GM19035 (cell line): ENCODE measurements around the gene MEF2A.
A peak's percentile ranks its signal among the peaks of the same experiment; 100 is the strongest.
"Not testable (repeated sequence)": the region's sequence is repeated elsewhere in the genome, so short reads cannot be mapped to it uniquely, and the experiment has no call there.

ENCODE experiments used
- ATAC-seq: cut with Tn5 transposase; IDR thresholded peaks from one replicate; pipeline ENCODE4 v1.9.1; 2021; ENCODE audit not compliant: unreplicated experiment

MEF2A gene

DNA sequence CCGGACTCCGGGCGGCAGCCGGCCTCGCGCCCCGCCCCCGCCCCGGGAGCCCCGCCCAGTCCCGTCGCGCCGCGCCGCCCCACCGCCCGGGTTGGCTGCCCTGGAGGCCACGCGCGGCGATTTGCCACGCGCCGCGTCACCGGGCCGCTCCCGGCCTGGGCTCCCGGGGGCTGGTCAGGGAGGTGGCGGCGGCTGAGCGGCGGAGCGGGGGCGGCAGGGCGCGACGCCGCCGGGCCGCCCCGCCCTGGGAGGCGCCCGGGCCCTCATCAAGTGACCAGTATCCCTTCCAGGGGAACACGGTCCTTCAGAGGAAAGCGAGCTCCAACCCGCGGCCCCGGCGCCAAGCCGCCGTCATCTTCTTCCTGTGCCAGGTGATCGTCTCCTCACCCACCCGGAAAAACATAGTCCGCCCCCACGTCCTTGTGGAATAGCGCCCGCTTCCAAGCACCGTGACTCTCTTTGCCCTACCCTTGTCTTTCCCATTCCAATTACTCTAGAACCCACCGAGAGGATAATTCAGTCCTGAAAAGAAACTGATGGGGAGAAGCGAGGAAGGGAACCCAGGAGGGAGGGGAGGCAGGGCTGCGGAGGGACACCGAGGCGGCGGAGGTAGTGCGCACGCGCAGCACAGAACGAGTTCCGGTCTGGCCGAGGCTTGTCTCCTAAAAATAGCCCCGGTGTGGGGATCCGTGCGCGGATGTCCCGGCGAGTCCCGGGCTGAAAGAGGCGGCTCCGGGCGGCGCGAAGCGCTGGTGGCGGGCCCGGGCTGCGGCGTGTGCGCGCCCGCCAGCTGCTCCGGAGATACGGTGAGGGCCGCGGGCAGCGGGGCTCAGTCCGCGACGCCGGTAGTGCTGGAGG is at the start of gene MEF2A:
Gene MEF2A, plus strand, starts transcription at position 686 of the 858 bp plus-strand sequence. CDS start 67,136 bp downstream, outside the sequence.
- ATAC-seq = peak; percentile 59

DNA sequence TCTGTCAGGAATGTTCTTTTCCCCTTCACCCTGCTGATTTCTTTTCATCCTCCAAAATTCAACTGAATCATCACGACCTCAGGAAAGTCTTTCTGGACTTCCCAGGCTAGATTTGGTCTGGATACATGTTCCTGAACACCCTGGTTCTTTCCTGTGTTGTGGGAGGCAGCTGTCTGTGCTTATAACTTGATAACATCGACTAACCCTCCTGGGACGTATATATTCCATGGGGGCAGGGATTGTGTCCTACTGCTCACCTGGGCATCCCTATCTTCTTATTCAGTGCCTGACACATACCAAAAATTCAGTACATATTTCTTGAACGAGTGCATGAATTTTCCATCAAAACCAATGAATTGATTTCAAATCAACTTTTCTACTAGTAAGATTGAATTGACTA is 47.6 kb upstream of the MEF2A start:
- ATAC-seq = no peak

DNA sequence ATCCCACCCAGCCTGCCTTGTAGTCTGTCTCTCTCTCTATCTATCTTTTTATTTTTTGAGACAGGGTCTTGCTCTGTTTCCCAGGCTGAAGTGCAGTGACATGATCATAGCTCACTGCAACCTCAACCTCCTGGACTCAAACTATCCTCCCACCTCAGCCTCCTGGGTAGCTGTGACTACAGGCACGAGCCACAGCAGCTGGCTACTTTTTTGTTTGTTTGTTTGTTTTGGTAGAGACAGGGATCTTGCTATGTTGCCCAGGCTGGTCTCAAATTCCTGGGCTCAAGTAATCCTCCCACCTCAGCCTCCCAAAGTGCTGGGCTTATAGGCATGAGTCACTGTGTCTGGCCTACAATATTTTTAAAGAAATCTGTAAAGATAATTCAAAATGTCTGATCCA is 46.4 kb upstream of the MEF2A start:
- not testable (repeated sequence) for ATAC-seq

DNA sequence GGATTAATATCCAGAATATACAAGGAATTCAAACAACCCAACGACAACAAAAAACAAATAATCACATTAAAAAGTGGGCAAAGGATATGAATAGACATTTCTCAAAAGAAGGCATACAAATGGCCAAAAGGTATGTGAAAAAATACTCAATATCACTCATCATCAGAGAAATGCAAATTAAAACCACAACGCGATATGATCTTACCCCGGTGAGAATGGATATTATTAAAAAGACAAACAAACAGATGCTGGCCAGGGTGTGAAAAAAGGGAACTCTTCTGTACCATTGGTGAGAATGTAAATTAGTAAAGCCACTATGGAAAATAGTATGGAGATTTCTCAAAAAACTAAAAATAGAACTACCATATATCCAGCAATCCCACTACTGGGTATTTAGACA is 43.5 kb upstream of the MEF2A start:
- no peak for ATAC-seq

DNA sequence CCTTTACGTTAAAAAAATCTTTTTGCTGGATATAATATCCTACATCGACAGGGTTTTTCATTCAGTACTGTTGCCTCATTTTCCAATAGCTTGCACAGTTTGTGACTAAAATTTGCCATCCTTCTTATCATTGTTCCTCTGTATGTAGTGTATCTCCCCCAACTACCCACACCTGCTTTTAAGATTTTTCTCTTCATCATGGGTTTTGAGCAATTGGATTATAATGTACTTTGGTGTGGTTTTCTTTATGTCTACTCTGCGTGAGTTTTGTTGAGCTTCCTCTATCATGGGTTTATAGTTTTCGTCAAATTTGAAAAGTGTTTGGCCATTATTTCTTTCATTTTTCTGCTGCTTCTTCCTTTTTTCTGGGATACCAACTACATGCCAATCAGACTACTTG is 39.6 kb upstream of the MEF2A start:
- ATAC-seq = no peak

DNA sequence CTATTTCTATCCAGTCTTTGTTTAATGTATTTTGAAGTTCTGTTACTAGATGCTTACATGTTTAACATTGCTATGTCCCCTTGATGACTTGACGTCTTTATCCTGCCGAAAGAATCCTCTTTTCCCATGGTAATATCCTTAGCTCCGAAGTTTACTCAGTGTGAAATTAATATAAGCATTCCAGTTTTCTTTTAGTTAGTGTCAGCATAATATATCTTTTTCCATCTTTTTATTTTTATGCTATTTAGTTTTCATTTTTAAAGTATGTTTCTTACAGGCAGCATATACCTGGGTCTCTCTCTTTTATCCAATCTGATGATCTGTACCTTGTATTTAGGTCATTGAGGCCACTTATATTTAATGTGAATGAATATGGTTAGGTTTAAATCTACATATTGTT is 39.1 kb upstream of the MEF2A start:
- no peak for ATAC-seq

DNA sequence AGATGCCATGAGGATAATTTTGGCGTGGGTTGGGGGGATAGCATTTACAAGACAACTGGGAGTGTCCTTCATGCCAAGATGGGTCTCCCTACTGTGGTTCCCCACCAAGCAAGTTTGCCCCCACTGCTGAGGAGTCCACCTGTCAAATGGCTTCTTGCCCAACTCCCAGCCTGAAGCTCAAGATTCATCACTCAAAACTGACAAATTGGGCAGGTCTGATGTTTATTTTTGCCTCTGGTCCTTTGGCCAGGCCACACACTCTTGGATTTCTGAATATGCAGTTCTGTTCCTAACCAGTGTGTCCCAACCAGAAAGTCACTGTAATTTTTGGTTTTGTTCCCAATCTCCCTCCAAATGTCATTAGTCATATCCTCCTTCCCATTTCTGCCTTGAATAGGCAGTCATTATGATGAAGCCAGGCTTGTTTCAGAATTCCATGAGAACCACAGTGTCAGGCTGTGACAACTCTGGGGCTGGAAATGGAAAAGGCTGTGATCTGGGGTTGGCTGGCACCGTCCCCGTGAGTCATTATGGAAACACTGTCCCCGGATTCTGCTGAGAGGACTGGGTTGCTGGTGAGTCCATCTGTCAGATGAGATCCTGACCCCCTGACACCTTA is 29.3 kb upstream of the MEF2A start:
- no peak for ATAC-seq

DNA sequence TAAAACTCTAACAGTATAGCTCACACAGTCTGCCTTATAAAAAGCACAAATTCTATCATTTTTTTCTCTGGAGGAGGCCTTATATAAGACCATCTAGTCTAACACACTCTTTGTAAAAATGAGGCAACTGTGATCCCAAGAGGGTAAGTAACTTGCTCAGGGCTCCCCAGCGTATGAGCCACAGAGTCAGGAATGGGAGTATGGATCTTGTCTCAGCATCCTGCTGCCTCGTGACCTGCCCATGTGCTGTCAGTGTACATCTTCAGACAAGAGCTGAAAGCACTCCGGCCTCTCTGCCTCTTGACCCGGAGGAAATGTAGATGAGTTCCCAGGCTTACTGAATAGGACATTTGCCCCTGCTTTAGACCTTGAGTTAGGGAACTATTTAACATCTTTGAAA is 28.4 kb upstream of the MEF2A start:
- no peak for ATAC-seq

DNA sequence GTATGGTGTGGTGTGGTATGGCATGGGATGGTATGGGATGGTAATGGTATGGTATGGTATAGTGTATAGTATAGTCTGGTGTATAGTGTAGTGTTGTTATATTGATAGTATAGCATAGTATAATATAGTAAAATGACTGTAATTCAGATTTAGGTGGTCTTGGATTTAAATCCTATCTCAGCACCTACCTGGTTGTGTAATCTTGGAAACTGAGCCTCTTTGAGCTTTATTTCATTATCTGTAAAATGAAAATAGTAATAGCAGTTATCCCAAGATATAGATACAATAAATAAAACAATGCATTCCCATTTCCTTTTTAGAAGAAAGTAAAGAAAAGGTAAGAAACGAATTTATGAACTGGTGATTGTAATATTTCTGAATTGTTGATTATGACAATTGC is 27.5 kb upstream of the MEF2A start:
- ATAC-seq = no peak

DNA sequence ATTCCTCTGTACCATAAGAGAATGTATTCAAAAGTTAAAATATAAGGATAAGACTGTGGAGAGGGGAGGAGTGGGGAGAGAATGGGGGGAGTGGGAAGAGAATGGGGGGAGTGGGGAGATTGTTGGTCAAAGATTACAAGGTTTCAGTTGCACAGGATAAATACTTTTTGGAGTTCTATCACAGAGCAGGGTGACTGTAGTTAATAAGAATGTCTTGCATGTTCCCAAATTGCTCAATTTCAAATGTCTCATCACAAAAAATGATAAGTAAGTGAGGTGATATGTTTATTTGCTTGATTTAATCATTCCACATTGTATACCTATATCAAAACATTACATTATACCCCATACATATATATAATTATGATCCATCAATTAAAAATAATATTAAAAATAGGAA is 23.0 kb upstream of the MEF2A start:
- ATAC-seq = no peak

DNA sequence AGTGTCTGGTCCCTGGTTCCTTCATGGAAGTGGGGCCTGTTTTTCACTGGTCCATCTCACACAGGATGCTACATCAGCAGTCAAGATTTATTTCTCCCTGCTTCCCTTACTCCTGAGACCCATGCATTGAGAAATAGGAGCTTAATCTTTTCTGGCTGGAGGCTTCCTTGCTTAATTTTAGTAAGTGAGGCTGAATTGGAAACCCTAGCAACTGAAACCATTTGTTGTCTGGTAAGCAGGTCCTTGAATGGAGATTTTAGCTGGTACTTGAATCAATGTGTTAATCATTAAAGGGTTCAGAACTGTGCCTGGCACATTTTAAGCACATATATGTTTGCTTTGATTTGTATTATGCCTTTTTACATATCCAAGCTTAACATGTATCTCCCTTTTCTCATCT is 20.2 kb upstream of the MEF2A start:
- ATAC-seq = no peak

DNA sequence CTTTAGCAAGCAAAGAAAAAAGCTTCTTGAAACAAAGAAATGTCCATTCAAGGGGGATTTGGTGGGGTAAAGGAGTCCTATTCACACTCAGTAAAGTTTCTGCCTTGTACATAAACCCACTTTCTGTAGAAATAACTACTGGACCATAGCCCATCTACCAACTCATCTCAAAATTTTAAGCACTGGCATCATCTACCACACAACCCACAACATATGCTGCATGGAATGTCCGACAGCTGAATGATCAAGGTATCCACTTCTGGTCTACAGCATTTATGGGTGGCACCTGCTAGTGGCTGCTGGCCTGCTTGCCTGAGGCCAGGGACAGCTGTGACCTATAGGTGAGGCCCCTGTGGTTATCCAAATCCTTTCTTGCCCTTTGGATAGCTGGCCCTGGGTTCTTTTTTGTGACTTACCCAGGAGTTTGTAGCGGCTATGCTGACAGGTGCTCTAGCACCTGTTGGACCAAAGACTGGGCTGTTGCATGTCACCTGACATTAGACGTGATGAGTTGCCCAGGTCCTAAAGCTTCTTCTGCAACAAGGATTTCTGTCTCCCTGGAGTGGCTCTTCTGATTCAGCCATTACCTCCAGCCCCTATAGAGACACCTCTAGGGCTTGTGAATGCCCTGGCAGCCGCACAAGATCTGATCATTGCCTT is 19.2 kb upstream of the MEF2A start:
- ATAC-seq = no peak

DNA sequence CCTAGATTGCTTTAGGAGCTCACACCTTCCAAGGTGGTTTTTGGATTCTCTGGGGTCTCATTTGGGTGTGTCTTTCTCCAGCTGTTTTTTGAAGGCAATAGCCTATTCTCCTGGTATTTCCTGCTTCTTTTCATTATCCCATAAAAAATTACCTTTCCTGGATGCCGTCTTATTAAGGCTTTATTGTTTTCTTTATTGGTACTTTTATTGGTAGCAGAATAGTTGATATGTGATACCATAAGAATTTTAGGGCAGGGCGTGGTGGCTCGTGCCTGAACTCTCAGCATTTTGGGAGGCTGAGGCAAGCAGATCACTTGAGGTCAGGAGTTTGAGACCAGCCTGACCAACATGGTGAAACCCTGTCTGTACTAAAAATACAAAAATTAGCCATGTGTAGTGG is 18.3 kb upstream of the MEF2A start:
- ATAC-seq = no peak

DNA sequence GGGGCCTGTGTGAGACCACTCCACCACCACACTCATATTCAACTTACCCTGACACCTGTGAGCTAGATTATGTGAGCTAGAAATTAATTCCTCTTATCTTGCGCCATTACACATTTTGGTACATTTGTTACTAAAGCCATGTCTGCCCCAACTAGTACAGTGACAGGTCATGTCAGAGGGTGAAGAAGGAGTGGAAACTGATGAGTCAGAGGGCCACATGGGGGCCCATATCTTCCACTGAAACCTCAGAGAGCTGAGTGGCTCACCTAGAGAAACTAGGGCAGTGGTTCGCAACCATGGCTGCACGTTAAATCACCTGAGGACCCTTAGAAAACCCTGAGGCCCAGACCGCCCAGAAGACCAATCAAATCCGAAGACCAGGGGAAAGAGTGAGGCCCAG is 15.7 kb upstream of the MEF2A start:
- no peak for ATAC-seq

DNA sequence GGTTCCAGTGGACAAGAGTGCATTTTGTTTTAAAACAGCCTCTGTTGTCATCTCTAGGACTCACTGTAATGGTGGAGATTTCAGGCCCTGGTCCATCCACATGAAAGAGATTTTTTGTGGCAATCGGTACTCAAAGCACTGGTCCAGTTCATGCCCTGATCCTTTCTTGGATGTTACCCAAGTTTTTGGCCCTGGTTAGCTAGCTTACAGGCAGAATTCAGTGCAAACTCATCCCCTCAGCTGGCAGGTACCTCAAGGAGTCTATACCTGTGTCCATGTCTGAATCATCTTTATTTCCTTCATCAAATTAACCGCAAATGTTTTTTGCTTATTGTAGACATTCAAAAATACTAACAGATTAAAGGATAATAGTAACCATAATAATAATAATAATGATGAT is 13.7 kb upstream of the MEF2A start:
- no peak for ATAC-seq

DNA sequence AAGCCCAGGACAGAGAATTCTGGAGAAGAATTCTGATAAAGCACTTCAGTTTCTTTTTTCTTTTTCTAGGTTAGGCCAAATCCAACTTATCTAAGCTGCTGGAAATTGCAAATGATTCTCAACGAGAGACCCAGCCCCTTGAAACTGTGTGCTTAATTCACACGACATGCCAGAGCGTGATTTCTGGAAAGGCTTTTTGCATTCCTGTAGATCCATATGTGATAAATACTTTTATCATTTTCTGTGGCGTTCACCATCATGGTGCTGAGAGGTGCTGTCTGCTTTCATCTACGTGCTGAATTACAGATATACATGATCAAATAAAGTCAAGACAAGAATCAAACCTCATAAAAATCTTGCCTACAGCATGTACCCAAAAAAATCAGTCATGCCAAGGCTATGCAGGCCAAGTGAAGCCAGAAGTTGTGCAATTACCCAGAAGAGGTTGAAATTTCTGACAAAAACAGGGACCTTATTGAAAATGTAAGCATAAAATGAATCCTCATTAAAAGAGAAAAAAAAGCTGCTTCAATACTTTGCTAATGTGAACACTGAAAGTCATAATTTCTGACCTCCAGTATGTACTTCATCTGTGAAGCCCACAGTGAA is 10.8 kb upstream of the MEF2A start:
- no peak for ATAC-seq

DNA sequence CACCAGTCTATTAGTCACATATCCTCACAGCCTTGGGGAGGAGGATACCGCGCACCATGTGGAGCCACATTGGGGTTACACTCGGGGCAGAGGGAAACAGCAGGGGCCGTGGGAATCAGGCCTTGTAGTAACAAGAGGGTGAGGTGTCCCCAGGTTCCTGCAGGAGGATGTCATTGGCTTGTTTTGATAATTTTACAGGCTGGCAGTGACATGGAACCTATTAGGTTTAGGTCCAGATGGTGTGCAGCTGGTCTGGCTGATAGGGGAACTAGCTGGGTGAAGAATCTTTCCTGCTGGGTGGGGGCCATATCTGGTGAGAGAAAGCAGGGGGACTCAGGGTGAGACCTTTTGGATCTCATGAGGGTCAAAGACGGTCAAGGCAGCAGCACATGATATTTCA is 9.8 kb upstream of the MEF2A start:
- no peak for ATAC-seq

DNA sequence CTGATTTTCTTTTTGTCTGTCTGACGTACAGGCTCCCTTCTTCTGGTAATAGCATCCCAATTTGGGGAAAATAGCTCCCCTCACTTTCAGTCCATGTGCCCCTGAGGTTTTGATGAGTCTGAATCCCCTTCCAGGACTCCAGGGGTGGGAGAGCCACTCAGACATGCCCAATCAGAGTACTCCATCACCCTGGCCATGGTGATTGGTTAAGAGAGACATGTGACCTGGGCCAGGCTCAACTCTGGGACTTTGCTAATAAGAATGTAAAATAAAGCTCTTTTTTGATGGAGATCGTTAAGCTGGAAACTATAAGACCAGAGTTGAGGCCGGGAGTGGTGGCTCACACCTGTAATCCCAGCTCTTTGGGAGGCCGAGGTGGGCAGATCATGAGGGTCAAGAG is 9.2 kb upstream of the MEF2A start:
- no peak for ATAC-seq

DNA sequence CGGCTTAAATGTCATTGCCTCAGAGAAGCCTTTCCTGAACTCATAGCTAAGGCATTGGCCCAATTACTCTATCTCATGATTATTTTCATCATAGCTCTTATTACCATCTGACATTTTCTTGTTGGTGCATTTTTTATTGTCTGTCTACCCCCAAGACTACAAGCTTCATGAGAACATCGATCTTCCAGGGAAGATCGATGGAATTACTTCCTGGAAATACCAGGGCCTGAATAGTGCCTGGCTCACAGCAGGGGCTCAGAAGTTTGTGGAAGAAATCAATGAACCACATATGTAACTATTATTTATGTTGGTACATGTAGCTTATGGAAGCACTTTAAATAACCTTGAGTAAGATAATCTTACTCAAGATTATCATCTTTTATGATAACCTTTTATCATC is 7.7 kb upstream of the MEF2A start:
- ATAC-seq = no peak

DNA sequence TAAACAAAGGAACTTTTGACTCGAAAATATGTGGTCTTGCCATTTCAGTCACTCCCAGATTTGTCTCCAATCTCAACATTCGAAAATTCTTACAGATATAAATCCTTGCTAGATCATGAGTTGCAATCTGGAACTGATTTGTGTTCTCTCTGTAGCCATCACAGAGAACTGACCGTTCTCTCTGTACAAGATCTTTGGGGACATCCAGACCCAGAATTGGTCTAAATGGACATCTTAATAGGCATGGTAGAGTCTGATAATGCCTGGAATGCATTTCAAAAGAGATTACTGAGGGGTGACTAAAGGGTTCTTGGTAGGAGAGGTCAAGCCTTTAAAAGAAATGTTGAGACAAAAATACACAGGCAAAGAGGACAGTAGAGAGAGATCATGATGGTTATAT is 7.2 kb upstream of the MEF2A start:
- no peak for ATAC-seq

DNA sequence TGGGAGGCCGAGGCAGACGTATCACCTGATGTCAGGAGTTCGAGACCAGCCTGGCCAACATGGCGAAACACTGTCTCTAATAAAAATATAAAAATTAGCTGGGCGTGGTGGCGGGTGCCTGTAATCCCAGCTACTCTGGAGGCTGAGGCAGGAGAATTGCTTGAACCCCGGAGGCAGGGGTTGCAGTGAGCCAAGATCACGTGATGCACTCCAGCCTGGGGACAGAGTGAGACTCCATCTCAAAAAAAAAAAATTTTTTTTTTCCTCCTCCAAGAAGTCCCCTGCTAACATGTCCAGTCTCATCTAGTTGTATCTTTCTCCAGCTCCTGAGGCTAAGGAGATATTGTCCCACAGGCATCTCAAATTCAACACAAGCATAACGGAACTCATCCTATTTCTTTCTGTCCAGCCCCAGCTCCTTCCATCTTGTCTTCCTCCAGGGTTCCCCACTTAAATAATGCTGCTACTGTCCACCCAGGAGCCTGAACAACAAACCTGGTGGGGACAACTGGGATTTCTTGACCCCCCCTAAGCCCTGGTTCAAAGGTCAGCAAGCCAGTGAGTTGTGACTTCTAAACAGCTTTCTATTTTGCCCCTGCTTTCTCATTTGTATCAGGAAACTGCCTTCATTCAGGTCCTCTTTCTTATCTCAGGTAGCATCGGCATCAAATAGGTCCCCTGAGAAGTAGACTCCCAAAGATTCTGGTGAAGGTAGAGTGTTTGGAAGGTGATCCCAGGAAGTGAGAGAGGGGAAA is 4.1 kb upstream of the MEF2A start:
- ATAC-seq = no peak
